GM21367 (cell line): ENCODE results near the gene SFXN3.
"Not testable (repeated sequence)": the region's sequence is repeated elsewhere in the genome, so short reads cannot be mapped to it uniquely, and the experiment has no call there.

Experiments
- ATAC-seq: cut with Tn5 transposase; IDR thresholded peaks from one replicate; pipeline ENCODE4 v1.9.1; 2021; ENCODE audit not compliant: unreplicated experiment

The SFXN3 gene

GRCh38 chr10:101034404-101034803, 3.4 kb downstream of the SFXN3 start:
- not testable (repeated sequence) for ATAC-seq

GRCh38 chr10:101035314-101035713, 4.3 kb downstream of the SFXN3 start:
- no peak for ATAC-seq

- ATAC-seq, result no peak
These were observed 5.1 kb downstream of the SFXN3 start for GRCh38 chr10:101035916-101036702.

GRCh38 chr10:101036726-101037125, 5.7 kb downstream of the SFXN3 start:
- ATAC-seq, result no peak

- no peak for ATAC-seq
These were observed 7.5 kb downstream of the SFXN3 start for GRCh38 chr10:101038484-101038883.

- no peak for ATAC-seq
These were observed 9.0 kb downstream of the SFXN3 start for GRCh38 chr10:101040061-101040460.

GRCh38 chr10:101040851-101041250, 9.8 kb downstream of the SFXN3 start:
- ATAC-seq, result no peak

GRCh38 chr10:101041252-101041761, 10.3 kb downstream of the SFXN3 start:
- no peak for ATAC-seq

GRCh38 chr10:101042118-101042517, 11.1 kb downstream of the SFXN3 start:
- no peak for ATAC-seq

GRCh38 chr10:101042667-101043362, 11.8 kb downstream of the SFXN3 start:
- ATAC-seq, result peak; percentile 92

GRCh38 chr10:101043363-101043707, 12.3 kb downstream of the SFXN3 start:
- ATAC-seq, result no peak

- no peak for ATAC-seq
These were observed 13.1 kb downstream of the SFXN3 start for GRCh38 chr10:101044117-101044516.

- no peak for ATAC-seq
These were observed 15.6 kb downstream of the SFXN3 start for GRCh38 chr10:101046332-101047238.

GRCh38 chr10:101047268-101047667, 16.2 kb downstream of the SFXN3 start:
- no peak for ATAC-seq

GRCh38 chr10:101047961-101048892, 17.2 kb downstream of the SFXN3 start:
- ATAC-seq, result no peak

- peak; percentile 53 for ATAC-seq
These were observed 19.4 kb downstream of the SFXN3 start for GRCh38 chr10:101050208-101051069.

- ATAC-seq, result no peak
These were observed 21.3 kb downstream of the SFXN3 start for GRCh38 chr10:101052285-101052684.

- no peak for ATAC-seq
These were observed 22.5 kb downstream of the SFXN3 start for GRCh38 chr10:101053516-101053915.

GRCh38 chr10:101054351-101054750, 23.3 kb downstream of the SFXN3 start:
- no peak for ATAC-seq
